ENCODE data around the gene DOK3. TPM values are rescaled to one million over a fixed set of nuclear protein-coding genes. Genes with fewer than 3 reads are reported as not detected.

Gene DOK3
- total and polyA plus RNA-seq, 2 of the 13 experiments (the other 11 are each of a cell fraction or from before 2014, with no cell fraction given): 1.4 to 1.5 TPM

DNA sequence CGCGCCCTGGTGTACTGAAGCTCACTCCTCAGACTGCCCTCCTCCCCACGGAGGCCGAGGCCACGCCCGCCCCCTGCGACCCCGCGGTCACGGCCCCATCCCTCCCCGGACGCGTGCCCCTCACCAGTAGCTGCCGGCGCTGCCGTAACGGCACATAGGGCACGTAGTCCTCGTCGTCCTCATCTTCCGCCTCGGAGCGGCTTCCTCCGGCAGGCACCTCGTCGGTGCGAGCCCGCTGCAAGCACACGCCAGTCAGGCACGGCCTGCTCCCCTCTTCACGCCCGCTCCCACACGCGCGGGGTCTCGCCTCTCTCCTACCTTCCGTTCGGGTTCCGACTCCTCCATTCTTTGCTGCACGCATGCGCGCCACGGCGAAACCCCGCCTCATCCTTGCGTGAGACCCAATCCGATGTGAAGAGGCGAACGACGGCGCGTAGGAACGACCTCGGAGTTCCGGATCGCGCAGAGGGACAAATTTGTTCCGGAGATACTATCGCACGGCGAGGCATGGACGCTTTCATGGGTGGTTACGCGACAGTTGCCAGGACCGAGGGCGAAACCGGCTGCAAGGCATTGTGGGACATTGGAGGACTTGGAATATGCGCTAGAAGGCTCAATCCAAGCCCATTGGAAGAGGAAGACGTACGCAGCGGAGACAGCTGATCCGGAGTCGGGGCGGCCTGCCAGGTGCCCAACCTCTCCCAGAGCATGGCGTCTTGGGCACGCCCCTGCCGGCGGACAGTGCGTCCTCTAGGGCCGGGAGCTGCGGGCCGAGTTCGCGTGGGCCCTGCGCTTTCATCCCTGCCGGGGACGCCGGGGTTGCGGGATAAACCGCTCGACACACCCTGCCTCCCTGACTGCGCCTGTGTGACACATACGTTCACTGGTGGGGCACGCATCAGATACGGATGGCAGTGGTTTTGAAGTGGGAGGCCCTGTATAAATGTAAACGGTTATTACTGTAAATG is 7.3 kb upstream of the DOK3 start, which contains the start of gene DDX41 (continued):
- TF ChIP-seq, protein P1, sequence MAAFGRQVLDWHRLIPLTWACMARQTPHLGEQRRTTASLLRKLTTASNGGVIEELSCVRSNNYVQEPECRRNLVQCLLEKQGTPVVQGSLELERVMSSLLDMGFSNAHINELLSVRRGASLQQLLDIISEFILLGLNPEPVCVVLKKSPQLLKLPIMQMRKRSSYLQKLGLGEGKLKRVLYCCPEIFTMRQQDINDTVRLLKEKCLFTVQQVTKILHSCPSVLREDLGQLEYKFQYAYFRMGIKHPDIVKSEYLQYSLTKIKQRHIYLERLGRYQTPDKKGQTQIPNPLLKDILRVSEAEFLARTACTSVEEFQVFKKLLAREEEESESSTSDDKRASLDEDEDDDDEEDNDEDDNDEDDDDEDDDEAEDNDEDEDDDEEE (CRISPR knock-in tag; IDR thresholded peaks at IDR 0.05): no peak
- TF ChIP-seq TRIM24 (CRISPR knock-in tag; IDR thresholded peaks at IDR 0.05) (no peak), SCMH1 (CRISPR knock-in tag; IDR thresholded peaks at IDR 0.05; ENCODE audit: borderline replicate concordance) (no peak), THYN1 (CRISPR knock-in tag; IDR thresholded peaks at IDR 0.05; ENCODE audit: borderline replicate concordance, low read depth) (no peak), GLI4 (CRISPR knock-in tag; IDR thresholded peaks at IDR 0.05; ENCODE audit: borderline replicate concordance) (no peak), FOXP1 (IDR thresholded peaks at IDR 0.05) (no peak), FOXP1 (CRISPR knock-in tag; IDR thresholded peaks at IDR 0.05) (no peak), ZNF567 (CRISPR knock-in tag; IDR thresholded peaks at IDR 0.05; ENCODE audit: borderline replicate concordance) (peak; percentile 91; the same call in 1 of the 2 replicates), ZNF230 (CRISPR knock-in tag; IDR thresholded peaks at IDR 0.05) (peak; percentile 93), CHD4 (IDR thresholded peaks at IDR 0.05; ENCODE audit: borderline replicate concordance, low read length) (no peak), ZNF674 (CRISPR knock-in tag; IDR thresholded peaks at IDR 0.05; ENCODE audit: low read depth) (no peak), FOXJ3 (CRISPR knock-in tag; IDR thresholded peaks at IDR 0.05; ENCODE audit: borderline replicate concordance) (0 out of 2 replicates have a peak, but pooled peaks have one; percentile 56), DNMT3B (CRISPR knock-in tag; conservative IDR thresholded peaks at IDR 0.05) (no peak), PHF20 (CRISPR knock-in tag; IDR thresholded peaks at IDR 0.05) (peak; percentile 96), ZNF850 (CRISPR knock-in tag; conservative IDR thresholded peaks at IDR 0.05) (no peak), ZNF24 (IDR thresholded peaks at IDR 0.05) (no peak), NCOR1 (IDR thresholded peaks at IDR 0.05; ENCODE audit: borderline replicate concordance, low read length) (no peak), CEBPG (CRISPR knock-in tag; IDR thresholded peaks at IDR 0.05) (peak; percentile 68), SIN3A (IDR thresholded peaks at IDR 0.05; ENCODE audit: borderline replicate concordance, low read depth, low read length) (peak; percentile 95; the same call in 1 of the 2 replicates), MAFG (CRISPR knock-in tag; IDR thresholded peaks at IDR 0.05) (no peak)
- TF ChIP-seq, protein P2, sequence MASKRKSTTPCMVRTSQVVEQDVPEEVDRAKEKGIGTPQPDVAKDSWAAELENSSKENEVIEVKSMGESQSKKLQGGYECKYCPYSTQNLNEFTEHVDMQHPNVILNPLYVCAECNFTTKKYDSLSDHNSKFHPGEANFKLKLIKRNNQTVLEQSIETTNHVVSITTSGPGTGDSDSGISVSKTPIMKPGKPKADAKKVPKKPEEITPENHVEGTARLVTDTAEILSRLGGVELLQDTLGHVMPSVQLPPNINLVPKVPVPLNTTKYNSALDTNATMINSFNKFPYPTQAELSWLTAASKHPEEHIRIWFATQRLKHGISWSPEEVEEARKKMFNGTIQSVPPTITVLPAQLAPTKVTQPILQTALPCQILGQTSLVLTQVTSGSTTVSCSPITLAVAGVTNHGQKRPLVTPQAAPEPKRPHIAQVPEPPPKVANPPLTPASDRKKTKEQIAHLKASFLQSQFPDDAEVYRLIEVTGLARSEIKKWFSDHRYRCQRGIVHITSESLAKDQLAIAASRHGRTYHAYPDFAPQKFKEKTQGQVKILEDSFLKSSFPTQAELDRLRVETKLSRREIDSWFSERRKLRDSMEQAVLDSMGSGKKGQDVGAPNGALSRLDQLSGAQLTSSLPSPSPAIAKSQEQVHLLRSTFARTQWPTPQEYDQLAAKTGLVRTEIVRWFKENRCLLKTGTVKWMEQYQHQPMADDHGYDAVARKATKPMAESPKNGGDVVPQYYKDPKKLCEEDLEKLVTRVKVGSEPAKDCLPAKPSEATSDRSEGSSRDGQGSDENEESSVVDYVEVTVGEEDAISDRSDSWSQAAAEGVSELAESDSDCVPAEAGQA (IDR thresholded peaks at IDR 0.05; ENCODE audit: low read depth): peak; percentile 89
- TF ChIP-seq, protein P2 (CRISPR knock-in tag; IDR thresholded peaks at IDR 0.05; ENCODE audit: borderline replicate concordance): 0 out of 2 replicates have a peak, but pooled peaks have one; percentile 19
- TF ChIP-seq, protein P3, sequence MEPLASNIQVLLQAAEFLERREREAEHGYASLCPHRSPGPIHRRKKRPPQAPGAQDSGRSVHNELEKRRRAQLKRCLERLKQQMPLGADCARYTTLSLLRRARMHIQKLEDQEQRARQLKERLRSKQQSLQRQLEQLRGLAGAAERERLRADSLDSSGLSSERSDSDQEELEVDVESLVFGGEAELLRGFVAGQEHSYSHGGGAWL (CRISPR knock-in tag; IDR thresholded peaks at IDR 0.05): peak; percentile 46; the same call in 1 of the 2 replicates
